Gastrocnemius medialis (tissue), 4 donors: ENCODE data around the gene GALNT16. TPM values are rescaled to one million over a fixed set of nuclear protein-coding genes. Genes with fewer than 3 reads are reported as not detected.

ENCODE experiments used
- ATAC-seq, 2 donors: fragments of 150-250 bp; one replicate each; pipeline ENCODE4 v1.9.1; 2016
- DNase-seq, 2 donors: peaks; one replicate each; pipeline ENCODE4 v3.0.0-alpha.2; 2019
- H3K27ac ChIP-seq, 4 donors: fragments of 200-600 bp; sonication (generic); 1 replicate in 1 of 4; 2 replicates in 3 of 4; pipeline ENCODE4 v1.5.1; 2016 to 2018; ENCODE audit warnings: mild to moderate bottlenecking in 2 of 4, moderate library complexity in 1 of 4
- H3K27me3 ChIP-seq, 3 donors: fragments of 200-600 bp; sonication (generic) in 2 of 3; 1 replicate in 1 of 3; 2 replicates in 2 of 3; pipeline versions ENCODE4 v1.5.1 to v1.6.0; 2016 to 2019; ENCODE audit warnings: mild to moderate bottlenecking in 1 of 3, moderate library complexity in 1 of 3
- H3K36me3 ChIP-seq, 2 donors: fragments of 200-600 bp; sonication (generic) in 1 of 2; one replicate each; pipeline ENCODE4 v1.5.1; 2017 to 2018
- H3K4me1 ChIP-seq, 2 donors: fragments of 200-600 bp; sonication (generic) in 1 of 2; one replicate each; pipeline ENCODE4 v1.5.1; 2016 to 2017; ENCODE audit warnings: mild to moderate bottlenecking in 2 of 2
- H3K4me3 ChIP-seq, 4 donors: fragments of 200-600 bp; sonication (generic) in 3 of 4; 1 replicate in 1 of 4; 2 replicates in 3 of 4; pipeline ENCODE4 v1.5.1; 2016 to 2019; ENCODE audit warnings: mild to moderate bottlenecking in 2 of 4
- H3K9me3 ChIP-seq, 3 donors: fragments of 200-600 bp; sonication (generic) in 2 of 3; 1 replicate in 1 of 3; 2 replicates in 2 of 3; pipeline ENCODE4 v1.5.1; 2016 to 2019
- POLR2A ChIP-seq, 2 donors: fragments of 450-650 bp; IDR thresholded peaks; one replicate each; pipeline ENCODE4 v1.6.1; 2017; ENCODE audit warnings: antibody characterized with exemption in 2 of 2, mild to moderate bottlenecking in 2 of 2, moderate library complexity in 2 of 2
- in situ Hi-C, 4 donors: fragments of 200-750 bp; cut with MboI; loops; one replicate each; pipeline versions ENCODE4 v1.15.0 to v1.8.0; 2017; ENCODE audit warnings: low sequenced_read_pairs in 4 of 4
- intact Hi-C: fragments of 100-400 bp; cut with DNase I; formaldehyde crosslinking; loops from one replicate; pipeline ENCODE4 v1.15.1; 2023; ENCODE audit warnings: low total_unique reads
- total RNA-seq, 4 donors: library from RNA; depleted of rRNA; stranded (reverse); fragments of >200 nt; gene quantifications; one replicate each; pipeline versions ENCODE4 v1.1.0 to v1.2.3, GENCODE V29; 2016
- TF ChIP-seq, protein P1 (sequence below), 5 experiments: fragments of 450-650 bp in 3 of 5; fragments of 200-600 bp in 2 of 5; sonication (generic) in 2 of 5; IDR thresholded peaks in 4 of 5; conservative IDR thresholded peaks in 1 of 5; 1 replicate in 4 of 5; 2 replicates in 1 of 5; pipeline ENCODE4 v1.5.1; 2016 to 2019; ENCODE audit warnings: antibody characterized with exemption in 5 of 5, mild to moderate bottlenecking in 3 of 5, moderate library complexity in 3 of 5

The GALNT16 gene
- total RNA-seq, 4 donors from 2014 or later, result 0.15 to 2.7 (median 1.7) TPM

DNA sequence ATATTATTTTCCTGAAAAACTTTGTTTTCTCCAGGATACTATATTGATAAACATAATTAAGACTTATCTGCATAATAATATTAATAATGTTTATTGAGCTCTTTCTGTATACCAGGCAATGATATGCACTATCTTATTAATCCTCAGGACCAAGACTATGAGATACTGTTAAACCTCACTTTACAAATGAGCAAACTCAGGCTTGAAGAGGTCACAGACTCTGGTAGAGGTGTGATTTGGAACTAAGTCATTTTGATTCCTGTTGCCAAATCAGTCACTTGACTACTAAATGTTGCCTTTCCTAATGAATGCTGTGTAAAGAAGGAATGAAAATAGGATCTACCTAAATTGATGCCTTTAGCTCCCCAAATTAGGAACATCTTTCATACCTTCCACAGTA is 145.8 kb downstream of the GALNT16 start:
- H3K9me3 ChIP-seq, result no peaks in the 10 kb centered on the region
- no peak overlapping the region for H3K27ac ChIP-seq
- in situ Hi-C loops, result no loop called here
- H3K36me3 ChIP-seq, result no peaks in the 10 kb centered on the region
- no peak overlapping the region for H3K4me3 ChIP-seq
- TF ChIP-seq, protein P1, sequence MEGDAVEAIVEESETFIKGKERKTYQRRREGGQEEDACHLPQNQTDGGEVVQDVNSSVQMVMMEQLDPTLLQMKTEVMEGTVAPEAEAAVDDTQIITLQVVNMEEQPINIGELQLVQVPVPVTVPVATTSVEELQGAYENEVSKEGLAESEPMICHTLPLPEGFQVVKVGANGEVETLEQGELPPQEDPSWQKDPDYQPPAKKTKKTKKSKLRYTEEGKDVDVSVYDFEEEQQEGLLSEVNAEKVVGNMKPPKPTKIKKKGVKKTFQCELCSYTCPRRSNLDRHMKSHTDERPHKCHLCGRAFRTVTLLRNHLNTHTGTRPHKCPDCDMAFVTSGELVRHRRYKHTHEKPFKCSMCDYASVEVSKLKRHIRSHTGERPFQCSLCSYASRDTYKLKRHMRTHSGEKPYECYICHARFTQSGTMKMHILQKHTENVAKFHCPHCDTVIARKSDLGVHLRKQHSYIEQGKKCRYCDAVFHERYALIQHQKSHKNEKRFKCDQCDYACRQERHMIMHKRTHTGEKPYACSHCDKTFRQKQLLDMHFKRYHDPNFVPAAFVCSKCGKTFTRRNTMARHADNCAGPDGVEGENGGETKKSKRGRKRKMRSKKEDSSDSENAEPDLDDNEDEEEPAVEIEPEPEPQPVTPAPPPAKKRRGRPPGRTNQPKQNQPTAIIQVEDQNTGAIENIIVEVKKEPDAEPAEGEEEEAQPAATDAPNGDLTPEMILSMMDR (IDR thresholded peaks at IDR 0.05 in 4 of 5, conservative IDR thresholded peaks at IDR 0.05 in 1 of 5), result no peak
- TF ChIP-seq POLR2A (IDR thresholded peaks at IDR 0.05), result no peak
- H3K4me1 ChIP-seq, result peaks cover 11% of the 10 kb centered on the region in 2 donors
- ATAC-seq, result no peak
- DNase-seq, result no peak
- intact Hi-C loops, result no loop called here
- no peaks in the 10 kb centered on the region for H3K27me3 ChIP-seq

Other genes starting within 250 kb of the GALNT16 start
- gene DCAF5, start 107.0 kb upstream of the GALNT16 start, total RNA-seq, result 10 to 100 TPM; 45.9 to 96.6 (median 66.8) TPM
- gene EXD2, start 68.7 kb upstream of the GALNT16 start, total RNA-seq, result 10 to 100 TPM; 13.7 to 19.7 (median 16.5) TPM
- gene ERH, start 138.1 kb downstream of the GALNT16 start, total RNA-seq, result 10 to 100 TPM; 46.7 to 49.2 (median 48.1) TPM
- gene SLC39A9, start 138.5 kb downstream of the GALNT16 start, total RNA-seq, result 10 to 100 TPM; 20.6 to 23.2 (median 21.8) TPM
- gene PLEKHD1, start 224.6 kb downstream of the GALNT16 start, total RNA-seq, result under 1 TPM in 2 of 4 donors, not detected in 2; 0.04 to 0.10 TPM